ENCODE data around the gene GYS2. TPM values are rescaled to one million over a fixed set of nuclear protein-coding genes. Genes with fewer than 3 reads are reported as not detected.

The GYS2 gene
- total and polyA plus RNA-seq, 10 donors, result 0.05 TPM; not detected in 9

DNA sequence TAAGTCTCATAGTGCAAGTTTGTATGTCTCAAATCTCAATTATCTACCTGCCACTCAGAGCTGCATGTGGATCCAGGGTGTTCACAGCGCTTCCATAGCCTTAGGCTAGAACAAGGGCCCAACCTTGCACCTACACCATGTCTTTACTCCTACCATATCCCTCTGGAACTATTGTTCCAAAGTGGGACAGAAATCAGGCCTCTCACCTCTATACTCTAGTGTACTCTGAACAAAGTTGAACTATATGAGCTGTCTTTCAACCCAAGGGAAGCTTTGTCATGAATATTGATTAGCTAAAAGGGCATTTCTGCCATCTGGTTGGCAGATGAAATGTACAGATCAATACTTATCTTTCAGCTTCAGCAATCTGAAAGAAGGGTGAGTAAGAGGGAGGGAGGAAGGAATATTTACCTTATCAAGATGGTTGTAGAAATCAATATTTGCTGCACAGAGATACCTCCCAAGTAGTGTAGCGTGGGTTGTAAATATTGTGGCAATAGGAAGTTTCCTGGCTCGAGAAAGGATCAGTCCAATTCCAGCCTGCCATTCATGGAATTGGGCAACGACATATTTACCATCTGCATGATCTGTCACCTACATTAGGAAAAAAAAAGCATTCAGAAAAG, 30.8 kb downstream of the GYS2 start:
- intact Hi-C loops (cut with DNase I; ENCODE audit: low total_unique reads), result no loop called here
- H3K9me3 ChIP-seq, result no peaks in the 10 kb centered on the region
- no peak overlapping the region for H3K4me3 ChIP-seq
- DNase-seq, result no peak
- no peak overlapping the region for H3K27ac ChIP-seq
- no peaks in the 10 kb centered on the region for H3K27me3 ChIP-seq (replicated peaks in 1 of 7)
- no peaks in the 10 kb centered on the region for H3K4me1 ChIP-seq
- WGBS, 5 donors, result 82 to 91% (median 86%) methylated on average over 4 of the region's 4 CpGs
- no peak for TF ChIP-seq POLR2AphosphoS5 (IDR thresholded peaks at IDR 0.05)
- no peak for TF ChIP-seq POLR2A (IDR thresholded peaks at IDR 0.05)
- TF ChIP-seq, protein P1, sequence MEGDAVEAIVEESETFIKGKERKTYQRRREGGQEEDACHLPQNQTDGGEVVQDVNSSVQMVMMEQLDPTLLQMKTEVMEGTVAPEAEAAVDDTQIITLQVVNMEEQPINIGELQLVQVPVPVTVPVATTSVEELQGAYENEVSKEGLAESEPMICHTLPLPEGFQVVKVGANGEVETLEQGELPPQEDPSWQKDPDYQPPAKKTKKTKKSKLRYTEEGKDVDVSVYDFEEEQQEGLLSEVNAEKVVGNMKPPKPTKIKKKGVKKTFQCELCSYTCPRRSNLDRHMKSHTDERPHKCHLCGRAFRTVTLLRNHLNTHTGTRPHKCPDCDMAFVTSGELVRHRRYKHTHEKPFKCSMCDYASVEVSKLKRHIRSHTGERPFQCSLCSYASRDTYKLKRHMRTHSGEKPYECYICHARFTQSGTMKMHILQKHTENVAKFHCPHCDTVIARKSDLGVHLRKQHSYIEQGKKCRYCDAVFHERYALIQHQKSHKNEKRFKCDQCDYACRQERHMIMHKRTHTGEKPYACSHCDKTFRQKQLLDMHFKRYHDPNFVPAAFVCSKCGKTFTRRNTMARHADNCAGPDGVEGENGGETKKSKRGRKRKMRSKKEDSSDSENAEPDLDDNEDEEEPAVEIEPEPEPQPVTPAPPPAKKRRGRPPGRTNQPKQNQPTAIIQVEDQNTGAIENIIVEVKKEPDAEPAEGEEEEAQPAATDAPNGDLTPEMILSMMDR (IDR thresholded peaks at IDR 0.05 in 8 of 11, conservative IDR thresholded peaks at IDR 0.05 in 3 of 11), result no peak
- H3K36me3 ChIP-seq, result no peaks in the 10 kb centered on the region

DNA sequence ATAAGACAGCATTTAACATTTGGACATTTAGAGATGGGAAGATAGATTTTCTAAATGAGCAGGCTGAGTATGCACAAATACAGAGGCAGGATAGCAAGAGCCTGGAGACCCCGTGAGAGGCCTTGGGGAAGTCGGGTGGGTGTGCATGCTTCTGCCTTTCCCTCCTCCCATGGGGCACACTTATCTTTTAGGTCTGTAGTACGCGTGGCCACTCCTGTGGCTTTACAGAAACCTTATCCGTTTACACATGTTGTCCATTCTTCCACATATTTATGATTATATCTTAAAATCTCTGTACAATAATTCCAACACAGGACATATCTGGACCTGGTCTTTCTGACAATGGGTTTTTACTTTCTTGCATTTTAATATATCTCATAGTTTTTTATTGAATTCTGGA, 33.6 kb downstream of the GYS2 start:
- Histone ChIP-seq H3K36me3 (no peaks in the 10 kb centered on the region), H3K27ac (no peak overlapping the region), H3K4me3 (no peak overlapping the region), H3K4me1 (no peaks in the 10 kb centered on the region), H3K27me3 (replicated peaks in 1 of 7) (no peaks in the 10 kb centered on the region), H3K9me3 (no peaks in the 10 kb centered on the region)
- DNase-seq, result no peak
- intact Hi-C loops (cut with DNase I; ENCODE audit: low total_unique reads), result no loop called here
- no peak for TF ChIP-seq POLR2A (IDR thresholded peaks at IDR 0.05)
- no peak for TF ChIP-seq POLR2AphosphoS5 (IDR thresholded peaks at IDR 0.05)
- 72 to 91% (median 83%) methylated on average over 5 of the region's 5 CpGs for WGBS, 5 donors

DNA sequence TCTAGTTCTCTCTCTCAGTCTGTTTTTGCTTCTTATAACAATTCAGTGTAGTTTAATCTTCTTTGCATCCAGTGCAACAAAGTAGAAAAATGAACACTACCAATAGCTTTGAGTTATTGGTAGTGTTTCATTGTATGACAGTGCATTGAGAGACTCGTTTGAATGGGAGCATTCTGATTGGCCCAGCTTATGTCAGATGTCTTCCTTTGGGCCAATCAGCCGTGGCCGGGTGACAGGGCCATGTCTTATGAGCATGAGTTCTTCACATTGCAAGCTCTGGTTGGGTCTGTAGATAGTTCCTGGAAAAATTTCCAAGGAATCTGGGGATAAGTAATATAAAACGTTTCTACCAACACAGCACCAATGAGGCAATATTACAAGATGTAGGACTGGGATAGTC, 36.5 kb downstream of the GYS2 start:
- no peak for DNase-seq
- intact Hi-C loops (cut with DNase I; ENCODE audit: low total_unique reads), result no loop called here
- 84 to 91% (median 88%) methylated on average over 4 of the region's 4 CpGs for WGBS, 5 donors

DNA sequence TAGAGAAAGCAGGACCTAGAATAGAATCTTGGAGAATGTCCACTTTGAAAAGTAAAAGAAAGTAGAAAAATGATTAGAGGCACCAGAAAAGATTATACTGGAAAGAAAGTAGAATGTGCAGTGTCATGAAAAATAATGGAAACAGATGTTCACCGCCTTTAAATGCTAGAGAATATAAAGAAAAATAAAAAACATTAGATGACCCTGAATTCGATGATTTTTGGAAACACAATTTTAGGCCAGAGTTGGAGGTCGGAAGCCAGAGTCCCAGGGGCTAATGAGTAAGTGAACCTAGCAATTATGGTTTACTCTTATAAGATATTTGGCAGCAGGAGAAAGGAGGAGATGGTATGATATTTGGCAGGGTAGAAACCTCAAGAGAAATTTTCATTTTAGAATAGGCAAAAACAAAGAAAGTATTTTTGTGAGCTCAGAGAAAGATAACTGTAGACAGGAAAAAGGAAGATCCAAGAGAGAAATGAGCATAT, 37.7 kb downstream of the GYS2 start:
- intact Hi-C loops (cut with DNase I; ENCODE audit: low total_unique reads), result no loop called here

More for the DNA sequence above, 36.5 kb downstream of the GYS2 start:
- TF ChIP-seq POLR2AphosphoS5 (IDR thresholded peaks at IDR 0.05) (no peak), POLR2A (IDR thresholded peaks at IDR 0.05) (no peak)
- TF ChIP-seq, protein P1 (IDR thresholded peaks at IDR 0.05 in 8 of 11, conservative IDR thresholded peaks at IDR 0.05 in 3 of 11), result no peak
- no peaks in the 10 kb centered on the region for H3K27me3 ChIP-seq (replicated peaks in 1 of 7)
- H3K9me3 ChIP-seq, result no peaks in the 10 kb centered on the region
- H3K4me1 ChIP-seq, result no peaks in the 10 kb centered on the region
- H3K4me3 ChIP-seq, result no peak overlapping the region
- H3K36me3 ChIP-seq, result no peaks in the 10 kb centered on the region
- H3K27ac ChIP-seq, result no peak overlapping the region

More for the DNA sequence above, 37.7 kb downstream of the GYS2 start:
- TF ChIP-seq POLR2A (IDR thresholded peaks at IDR 0.05) (no peak), POLR2AphosphoS5 (IDR thresholded peaks at IDR 0.05) (no peak)
- TF ChIP-seq, protein P1 (IDR thresholded peaks at IDR 0.05 in 8 of 11, conservative IDR thresholded peaks at IDR 0.05 in 3 of 11), result no peak
- Histone ChIP-seq H3K27me3 (replicated peaks in 1 of 7) (no peaks in the 10 kb centered on the region), H3K9me3 (no peaks in the 10 kb centered on the region), H3K4me3 (no peak overlapping the region), H3K27ac (no peak overlapping the region), H3K36me3 (no peaks in the 10 kb centered on the region), H3K4me1 (no peaks in the 10 kb centered on the region)
- WGBS, 5 donors, result 90 to 94% (median 91%) methylated on average over 3 of the region's 3 CpGs
- no peak for DNase-seq
